GM12874 (cell line): ENCODE measurements around the gene PRRG2.
A peak's percentile ranks its signal among the peaks of the same experiment; 100 is the strongest.

ENCODE experiments used
- TF ChIP-seq, protein P1 (sequence below): IDR thresholded peaks from 2 replicates; pipeline ENCODE4 v1.5.1; 2011; ENCODE audit warnings: low read depth, mild to moderate bottlenecking, control low read depth, low read length, moderate library complexity; ENCODE audit not compliant: insufficient read depth

The PRRG2 gene

DNA sequence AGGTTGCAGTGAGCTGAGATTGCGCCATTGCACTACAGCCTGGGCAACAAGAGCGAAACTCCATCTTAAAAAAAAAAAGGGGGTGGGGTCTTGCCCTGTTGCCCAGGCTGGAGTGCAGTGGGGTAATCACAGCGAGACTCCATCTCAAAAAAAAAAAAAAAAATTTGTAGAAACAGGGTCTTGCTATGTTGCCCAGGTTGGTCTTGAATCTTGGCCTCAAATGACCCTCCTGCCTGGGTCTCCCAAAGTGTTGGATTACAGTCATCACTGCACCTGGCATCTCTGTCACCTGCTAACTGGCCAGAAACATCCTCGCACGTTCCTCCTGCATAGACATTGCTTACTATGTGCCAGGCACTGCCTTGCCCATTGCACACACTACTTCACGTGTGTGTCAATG is 39.2 kb upstream of the PRRG2 start:
- TF ChIP-seq, protein P1, sequence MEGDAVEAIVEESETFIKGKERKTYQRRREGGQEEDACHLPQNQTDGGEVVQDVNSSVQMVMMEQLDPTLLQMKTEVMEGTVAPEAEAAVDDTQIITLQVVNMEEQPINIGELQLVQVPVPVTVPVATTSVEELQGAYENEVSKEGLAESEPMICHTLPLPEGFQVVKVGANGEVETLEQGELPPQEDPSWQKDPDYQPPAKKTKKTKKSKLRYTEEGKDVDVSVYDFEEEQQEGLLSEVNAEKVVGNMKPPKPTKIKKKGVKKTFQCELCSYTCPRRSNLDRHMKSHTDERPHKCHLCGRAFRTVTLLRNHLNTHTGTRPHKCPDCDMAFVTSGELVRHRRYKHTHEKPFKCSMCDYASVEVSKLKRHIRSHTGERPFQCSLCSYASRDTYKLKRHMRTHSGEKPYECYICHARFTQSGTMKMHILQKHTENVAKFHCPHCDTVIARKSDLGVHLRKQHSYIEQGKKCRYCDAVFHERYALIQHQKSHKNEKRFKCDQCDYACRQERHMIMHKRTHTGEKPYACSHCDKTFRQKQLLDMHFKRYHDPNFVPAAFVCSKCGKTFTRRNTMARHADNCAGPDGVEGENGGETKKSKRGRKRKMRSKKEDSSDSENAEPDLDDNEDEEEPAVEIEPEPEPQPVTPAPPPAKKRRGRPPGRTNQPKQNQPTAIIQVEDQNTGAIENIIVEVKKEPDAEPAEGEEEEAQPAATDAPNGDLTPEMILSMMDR: no peak

DNA sequence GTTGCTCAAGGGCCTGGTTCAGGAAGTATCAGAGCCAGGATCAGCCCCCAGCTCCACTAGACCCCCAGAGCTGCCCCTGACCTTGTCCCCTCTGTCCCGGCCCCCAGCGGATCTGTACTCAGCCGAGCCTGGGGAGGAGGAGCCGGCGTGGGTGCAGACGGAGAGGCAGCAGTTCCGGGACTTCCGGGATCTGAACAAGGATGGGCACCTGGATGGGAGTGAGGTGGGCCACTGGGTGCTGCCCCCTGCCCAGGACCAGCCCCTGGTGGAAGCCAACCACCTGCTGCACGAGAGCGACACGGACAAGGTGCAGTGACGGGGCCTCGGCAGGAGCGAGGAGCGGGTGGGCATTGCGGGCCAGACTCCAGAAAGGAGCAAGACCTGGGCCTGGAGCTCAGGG is 38.7 kb upstream of the PRRG2 start:
- TF ChIP-seq, protein P1: no peak

DNA sequence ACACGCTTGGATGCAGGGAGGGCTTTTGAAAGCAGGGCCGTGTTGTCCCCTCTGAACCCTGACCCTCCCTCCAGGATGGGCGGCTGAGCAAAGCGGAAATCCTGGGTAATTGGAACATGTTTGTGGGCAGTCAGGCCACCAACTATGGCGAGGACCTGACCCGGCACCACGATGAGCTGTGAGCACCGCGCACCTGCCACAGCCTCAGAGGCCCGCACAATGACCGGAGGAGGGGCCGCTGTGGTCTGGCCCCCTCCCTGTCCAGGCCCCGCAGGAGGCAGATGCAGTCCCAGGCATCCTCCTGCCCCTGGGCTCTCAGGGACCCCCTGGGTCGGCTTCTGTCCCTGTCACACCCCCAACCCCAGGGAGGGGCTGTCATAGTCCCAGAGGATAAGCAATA is 38.1 kb upstream of the PRRG2 start:
- TF ChIP-seq, protein P1: no peak

DNA sequence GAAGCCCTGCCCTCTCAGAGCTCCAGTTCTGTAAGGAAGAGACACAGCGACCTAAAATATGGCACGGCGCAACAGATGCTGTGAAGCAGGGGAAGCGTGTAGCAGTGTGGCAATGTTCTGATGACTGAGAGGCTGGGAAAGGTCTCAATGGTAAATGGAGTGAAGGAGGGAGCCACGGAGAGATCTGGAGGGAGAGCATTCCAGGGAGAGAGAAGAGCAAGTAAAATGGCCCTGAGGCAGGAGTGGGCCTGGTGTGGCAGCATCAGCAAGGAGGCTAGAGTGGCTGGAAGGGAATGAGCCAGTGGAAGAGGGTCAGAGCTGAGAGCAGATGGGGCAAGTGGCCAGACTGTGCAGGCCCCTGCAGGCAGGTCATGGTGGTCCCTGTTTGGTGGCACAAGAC is 37.0 kb upstream of the PRRG2 start:
- TF ChIP-seq, protein P1: no peak

DNA sequence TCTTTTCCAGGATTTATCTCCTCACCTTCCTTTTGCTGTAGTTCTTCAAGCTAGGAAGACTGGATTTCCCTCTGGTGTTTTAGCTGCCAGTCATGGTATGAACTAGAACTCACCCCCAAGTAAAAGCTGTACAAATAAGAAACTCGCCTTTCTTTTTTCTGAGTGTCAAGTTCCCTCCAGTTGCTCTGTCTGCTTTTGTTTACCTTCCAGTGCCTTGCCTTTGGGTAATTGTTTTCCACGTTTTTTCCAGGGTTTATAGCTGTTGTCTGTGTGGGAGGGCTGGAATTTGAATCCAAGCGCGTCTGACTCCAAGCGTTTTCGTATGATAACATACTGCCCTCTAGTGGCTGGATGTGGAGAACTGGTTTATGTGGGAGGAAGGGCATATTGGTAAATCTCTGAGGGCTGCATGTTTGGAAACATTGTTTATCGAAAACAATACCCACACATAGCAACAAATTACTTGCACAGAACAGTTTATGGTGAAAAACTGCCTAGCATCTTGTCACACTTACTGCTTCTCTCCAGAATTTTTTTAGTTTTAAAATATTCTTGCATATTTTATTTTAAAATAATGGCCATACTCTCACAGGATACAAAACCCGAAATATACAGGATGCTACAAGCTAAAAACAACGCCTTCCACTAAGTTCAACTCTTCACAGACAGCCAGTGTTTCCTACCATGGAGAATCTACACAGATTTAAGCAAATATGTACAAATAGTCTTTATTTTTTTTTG is 34.1 kb upstream of the PRRG2 start:
- TF ChIP-seq, protein P1: peak; percentile 67

DNA sequence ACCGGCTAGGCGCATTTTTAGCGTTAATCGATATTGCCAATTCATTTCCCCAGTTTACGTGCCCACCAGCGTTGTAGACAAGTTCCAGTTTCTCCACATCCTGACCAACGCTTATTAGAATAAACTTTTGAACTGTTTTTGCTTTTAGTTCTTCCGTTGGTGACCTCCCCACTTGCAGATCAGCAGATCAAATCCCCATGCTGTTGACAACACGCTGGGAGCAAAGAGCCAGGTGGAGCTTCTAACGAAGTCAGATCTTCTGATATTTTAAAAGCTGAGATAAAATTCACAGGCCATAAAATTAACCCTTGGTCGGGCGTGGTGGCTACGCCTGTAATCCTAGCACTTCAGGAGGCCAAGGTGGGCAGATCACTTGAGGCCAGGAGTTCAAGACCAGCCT is 32.1 kb upstream of the PRRG2 start:
- TF ChIP-seq, protein P1: no peak

DNA sequence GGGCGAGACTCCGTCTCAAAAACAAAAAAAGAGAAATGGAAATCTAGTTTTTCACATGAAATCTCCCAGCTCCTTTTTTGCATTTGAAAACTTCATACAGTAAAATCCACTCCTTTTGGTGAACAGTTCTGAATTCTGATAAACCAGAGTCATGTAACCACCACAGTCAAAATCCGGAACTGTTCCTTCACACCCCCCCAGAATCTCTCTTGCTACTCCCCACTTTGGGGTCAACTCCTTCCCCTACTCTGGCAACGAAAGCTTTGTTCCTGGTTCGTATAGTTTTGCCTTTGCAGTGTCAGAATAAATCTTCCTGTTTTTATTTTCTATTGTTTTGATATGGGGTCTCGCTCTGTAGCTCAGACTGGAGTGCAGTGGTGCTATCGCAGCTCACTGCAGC is 29.6 kb upstream of the PRRG2 start:
- TF ChIP-seq, protein P1: no peak

DNA sequence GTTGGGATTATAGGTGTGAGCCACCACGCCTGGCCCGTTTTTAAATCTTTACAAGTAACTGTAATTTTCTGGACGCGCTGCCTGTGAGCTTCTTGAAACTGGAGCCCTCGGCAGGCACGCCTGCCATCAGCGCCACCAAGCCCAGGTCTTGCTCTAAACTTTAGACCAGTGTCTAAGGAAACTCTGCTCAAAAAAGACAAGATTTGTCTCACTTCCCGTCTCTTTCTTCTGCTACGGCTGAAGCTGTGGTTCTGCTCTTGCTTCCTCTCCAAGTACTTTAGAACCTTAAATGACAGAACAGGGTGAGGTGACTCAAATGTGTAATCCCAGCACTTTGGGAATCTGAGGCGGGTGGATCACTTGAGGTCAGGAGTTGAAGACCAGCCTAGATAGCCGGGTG is 28.4 kb upstream of the PRRG2 start:
- TF ChIP-seq, protein P1: no peak
